Measurements from ENCODE around the gene B4GALT3. TPM values are rescaled to one million over a fixed set of nuclear protein-coding genes. Genes with fewer than 3 reads are reported as not detected.

Gene B4GALT3
- total and polyA plus RNA-seq, 2 of the 8 experiments (the other 6 are each of a cell fraction or from before 2014, with no cell fraction given): 42.3 to 43.0 TPM

GRCh38 chr1:161225534-161226319, 48.4 kb upstream of the B4GALT3 start, which contains the start of gene TOMM40L:
TSS of gene TOMM40L (plus strand) at chr1:161226060. CDS start at chr1:161226490, 430 bp downstream.
- no peak within 1 kb of the TSS for H3K56ac ChIP-seq (replicated peaks; ENCODE audit: insufficient read length, low read depth, low read length)
- H3K79me1 ChIP-seq (ENCODE audit: low read depth, low read length): no peaks in the 10 kb centered on the region
- H3K4me2 ChIP-seq (ENCODE audit: insufficient read depth in 1 of 2, low read depth in 2 of 2, low read length in 2 of 2): peak within 1 kb of the TSS; percentile 87 to 94
- H2BK20ac ChIP-seq (ENCODE audit: low read length): 0 out of 2 replicates have a peak within 1 kb of the TSS, but pooled peaks have one; percentile 43
- peak within 1 kb of the TSS; percentile 60; the same call in 1 of the 2 replicates for H2BK12ac ChIP-seq (ENCODE audit: low read depth, low read length)
- no peak within 1 kb of the TSS; the same call in 1 of the 2 replicates for H3K27ac ChIP-seq (ENCODE audit: low read depth, low read length)
- ChIA-PET POLR2A (ENCODE audit: partially characterized antibody) (interaction anchor here (0.5 to 2.2 kb wide), 13 partner anchors 9 to 212 kb away, joined by 3 to 26 read pairs (median 4); partner anchors contain the start of genes NDUFS2 and PCP4L1), CTCF (ENCODE audit: partially characterized antibody) (interaction anchor here (0.6 to 23.7 kb wide), 25 partner anchors 9 to 202 kb away, joined by 3 to 427 read pairs (median 10); partner anchors contain the start of genes ADAMTS4, B4GALT3, FCER1G and NDUFS2)
- H4K91ac ChIP-seq (replicated peaks; ENCODE audit: insufficient read length, low read length): peak within 1 kb of the TSS; percentile 13
- peak; percentile 86 to 96 for DNase-seq (ENCODE audit: low read depth in 1 of 2, low spot score in 2 of 2)
- no peak within 1 kb of the TSS for H2AK5ac ChIP-seq (ENCODE audit: low read depth, low read length)
- peak within 1 kb of the TSS; percentile 95 for H2BK15ac ChIP-seq (ENCODE audit: low read length)
- H3K4ac ChIP-seq (replicated peaks; ENCODE audit: insufficient read length, low read depth, low read length): peak within 1 kb of the TSS; percentile 10
- no peak within 1 kb of the TSS for H3K14ac ChIP-seq (ENCODE audit: insufficient read length)
- FAIRE-seq: peak; percentile 57
- peaks cover 8% of the 10 kb centered on the region for H3K23me2 ChIP-seq (ENCODE audit: low read depth, low read length)
- H3K4me1 ChIP-seq (replicated peaks in 1 of 4; ENCODE audit: control insufficient read depth in 3 of 4, insufficient read depth in 4 of 4, low read length in 3 of 4): peaks cover 2 to 6% (median 4%) of the 10 kb centered on the region in 4 experiments
- peak within 1 kb of the TSS; percentile 83 for H2AFZ ChIP-seq (ENCODE audit: low read length)
- peak within 1 kb of the TSS; percentile 66; the same call in 1 of the 2 replicates for H2BK5ac ChIP-seq (ENCODE audit: low read depth, low read length)
- peak within 1 kb of the TSS; percentile 87; the same call in 1 of the 2 replicates for H3K18ac ChIP-seq (ENCODE audit: extremely low read depth, low read length)
- H4K5ac ChIP-seq (ENCODE audit: insufficient read length, low read depth, low read length): peak within 1 kb of the TSS; percentile 23
- H4K8ac ChIP-seq (ENCODE audit: extremely low read depth, insufficient read depth, low read length): peak within 1 kb of the TSS; percentile 84; the same call in 1 of the 2 replicates
- H4K20me1 ChIP-seq (replicated peaks in 1 of 2; ENCODE audit: control insufficient read depth in 1 of 2, insufficient read depth in 2 of 2, low read length in 2 of 2): no peaks in the 10 kb centered on the region
- H3K27me3 ChIP-seq (replicated peaks in 1 of 4; ENCODE audit: control insufficient read depth in 3 of 4, extremely low read depth in 1 of 4, insufficient read depth in 3 of 4, low read length in 3 of 4): 0 out of 7 replicates have a peak, but pooled peaks cover 0 to 2% (median 0%) of the 10 kb centered on the region in 4 experiments
- H3K79me2 ChIP-seq (ENCODE audit: control insufficient read depth in 1 of 2, insufficient read depth in 2 of 2, low read length in 2 of 2): no peaks in the 10 kb centered on the region
- H2BK120ac ChIP-seq (replicated peaks; ENCODE audit: low read depth, low read length): no peak within 1 kb of the TSS
- peak within 1 kb of the TSS; percentile 75 to 93 (median 83) for H3K4me3 ChIP-seq (ENCODE audit: extremely low read depth in 1 of 4, insufficient read depth in 2 of 4, low read depth in 3 of 4, low read length in 4 of 4)
- 12% methylated on average over 14 of the region's 16 CpGs; no CpG with 5 or more reads in 1 of the 2 experiments for WGBS, 2 experiments (ENCODE audit: extremely low coverage in 1 of 2, insufficient coverage in 1 of 2, insufficient read length in 1 of 2, insufficient replicate concordance in 2 of 2, low coverage in 1 of 2, low lambda C conversion rate in 2 of 2, missing lambda C conversion rate in 1 of 2)
- H3K23ac ChIP-seq (ENCODE audit: insufficient read length): no peak within 1 kb of the TSS
- H3K9me3 ChIP-seq (ENCODE audit: insufficient read depth in 2 of 2, low read depth in 1 of 2, low read length in 1 of 2): no peaks in the 10 kb centered on the region
- H3K36me3 ChIP-seq (ENCODE audit: control insufficient read depth in 2 of 4, insufficient read depth in 4 of 4, low read length in 3 of 4): peaks cover 0 to 10% (median 8%) of the 10 kb centered on the region in 4 experiments; a peak in 5 of 8 replicates
- H3K9ac ChIP-seq (replicated peaks in 1 of 4; ENCODE audit: extremely low read depth in 1 of 4, low read depth in 3 of 4, low read length in 3 of 4): peak within 1 kb of the TSS in 3 of 4 experiments; percentile 4 to 84 (median 41); a peak in 4 of 7 replicates
- no peak for TF ChIP-seq BCL11A (IDR thresholded peaks at IDR 0.05; ENCODE audit: low read depth in 2 of 2, low read length in 2 of 2)
- peak; percentile 99 for TF ChIP-seq SP1 (IDR thresholded peaks at IDR 0.05; ENCODE audit: low read depth, low read length)
- TF ChIP-seq RBBP5 (IDR thresholded peaks at IDR 0.05; ENCODE audit: borderline replicate concordance, low read depth, low read length): no peak
- no peak for TF ChIP-seq RNF2 (IDR thresholded peaks at IDR 0.05; ENCODE audit: borderline replicate concordance, low read depth, low read length, missing control alignments, poor library complexity, severe bottlenecking)
- no peak for TF ChIP-seq EZH2 (IDR thresholded peaks at IDR 0.05; ENCODE audit: low read depth, low read length, severe bottlenecking)
- TF ChIP-seq TAF1 (IDR thresholded peaks at IDR 0.05; ENCODE audit: low read depth, low read length): peak; percentile 68
- peak; percentile 69 for TF ChIP-seq SP2 (IDR thresholded peaks at IDR 0.05; ENCODE audit: low read length)
- no peak for TF ChIP-seq NRF1 (IDR thresholded peaks at IDR 0.05; ENCODE audit: low read depth, low read length)
- 0 out of 2 replicates have a peak, but pooled peaks have one; percentile 28 for TF ChIP-seq PHF8 (conservative IDR thresholded peaks at IDR 0.05; ENCODE audit: low read depth, low read length)
- no peak for TF ChIP-seq RXRA (IDR thresholded peaks at IDR 0.05; ENCODE audit: insufficient read depth, low read depth, low read length)

Measured in H1 (cell line).